Measurements from ENCODE around the gene INPP5E. TPM values are rescaled to one million over a fixed set of nuclear protein-coding genes. Genes with fewer than 3 reads are reported as not detected.
"Not testable (repeated sequence)": the region's sequence is repeated elsewhere in the genome, so short reads cannot be mapped to it uniquely, and the experiment has no call there.

INPP5E gene
- total RNA-seq, 1 donor from 2014 or later, result 24.0 TPM

GRCh38 chr9:136426787-136427186 lies 12.9 kb downstream of the INPP5E start:
- no peaks in the 10 kb centered on the region for H3K27me3 Mint-ChIP-seq
- H3K36me3 Mint-ChIP-seq, result peaks cover 8% of the 10 kb centered on the region
- no peaks in the 10 kb centered on the region for H3K9me3 Mint-ChIP-seq
- H3K4me3 Mint-ChIP-seq, result no peak overlapping the region
- H3K27ac Mint-ChIP-seq, result no peak overlapping the region
- DNase-seq (ENCODE audit: extremely low spot score, unreplicated experiment), result no peak
- H3K4me1 Mint-ChIP-seq (ENCODE audit: unreplicated experiment), result no peaks in the 10 kb centered on the region
- TF ChIP-seq, protein P1, sequence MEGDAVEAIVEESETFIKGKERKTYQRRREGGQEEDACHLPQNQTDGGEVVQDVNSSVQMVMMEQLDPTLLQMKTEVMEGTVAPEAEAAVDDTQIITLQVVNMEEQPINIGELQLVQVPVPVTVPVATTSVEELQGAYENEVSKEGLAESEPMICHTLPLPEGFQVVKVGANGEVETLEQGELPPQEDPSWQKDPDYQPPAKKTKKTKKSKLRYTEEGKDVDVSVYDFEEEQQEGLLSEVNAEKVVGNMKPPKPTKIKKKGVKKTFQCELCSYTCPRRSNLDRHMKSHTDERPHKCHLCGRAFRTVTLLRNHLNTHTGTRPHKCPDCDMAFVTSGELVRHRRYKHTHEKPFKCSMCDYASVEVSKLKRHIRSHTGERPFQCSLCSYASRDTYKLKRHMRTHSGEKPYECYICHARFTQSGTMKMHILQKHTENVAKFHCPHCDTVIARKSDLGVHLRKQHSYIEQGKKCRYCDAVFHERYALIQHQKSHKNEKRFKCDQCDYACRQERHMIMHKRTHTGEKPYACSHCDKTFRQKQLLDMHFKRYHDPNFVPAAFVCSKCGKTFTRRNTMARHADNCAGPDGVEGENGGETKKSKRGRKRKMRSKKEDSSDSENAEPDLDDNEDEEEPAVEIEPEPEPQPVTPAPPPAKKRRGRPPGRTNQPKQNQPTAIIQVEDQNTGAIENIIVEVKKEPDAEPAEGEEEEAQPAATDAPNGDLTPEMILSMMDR (conservative IDR thresholded peaks at IDR 0.05), result no peak

GRCh38 chr9:136425367-136425766 lies 14.3 kb downstream of the INPP5E start:
- H3K9me3 Mint-ChIP-seq; H3K27ac Mint-ChIP-seq; H3K36me3 Mint-ChIP-seq; H3K4me1 Mint-ChIP-seq (ENCODE audit: unreplicated experiment); H3K4me3 Mint-ChIP-seq; H3K27me3 Mint-ChIP-seq; DNase-seq (ENCODE audit: extremely low spot score, unreplicated experiment): not testable (repeated sequence)

DNA sequence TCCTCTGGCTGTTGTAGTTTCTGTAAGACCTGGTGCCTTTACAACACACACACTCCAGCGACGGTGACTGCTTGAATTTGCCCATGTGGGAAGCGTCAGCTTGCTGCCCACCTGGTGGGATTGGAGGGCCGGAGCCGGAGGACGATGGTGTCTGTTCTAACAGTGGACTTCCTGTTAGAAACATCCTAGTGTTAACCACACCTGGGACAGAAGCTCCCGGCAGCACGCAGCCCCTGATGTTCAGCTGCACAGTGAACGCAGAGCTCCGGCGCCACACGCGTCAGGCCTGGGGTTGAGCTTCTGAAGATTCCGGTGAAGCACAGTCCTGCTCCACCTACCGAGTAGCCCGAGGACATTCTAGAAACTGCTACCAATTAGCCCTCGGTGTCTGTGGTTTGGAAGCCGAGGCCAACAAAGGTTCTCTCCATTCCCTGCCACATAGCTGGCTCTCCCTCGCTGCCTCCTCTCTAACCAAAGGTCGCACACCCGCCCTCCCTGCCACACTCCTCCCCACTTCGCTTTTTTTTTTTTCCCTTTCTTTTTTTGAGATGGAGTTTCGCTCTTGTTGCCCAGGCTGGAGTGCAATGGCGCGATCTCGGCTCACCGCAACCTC lies 14.8 kb downstream of the INPP5E start:
- no peak overlapping the region for H3K4me3 Mint-ChIP-seq
- H3K27ac Mint-ChIP-seq, result no peak overlapping the region
- H3K9me3 Mint-ChIP-seq, result no peaks in the 10 kb centered on the region
- H3K27me3 Mint-ChIP-seq, result no peaks in the 10 kb centered on the region
- H3K4me1 Mint-ChIP-seq (ENCODE audit: unreplicated experiment), result no peaks in the 10 kb centered on the region
- peaks cover 8% of the 10 kb centered on the region for H3K36me3 Mint-ChIP-seq
- DNase-seq (ENCODE audit: extremely low spot score, unreplicated experiment), result no peak
- TF ChIP-seq, protein P1 (conservative IDR thresholded peaks at IDR 0.05), result no peak

- H3K4me1 Mint-ChIP-seq (ENCODE audit: unreplicated experiment), result no peaks in the 10 kb centered on the region
- H3K27ac Mint-ChIP-seq, result no peak overlapping the region
- H3K36me3 Mint-ChIP-seq, result peaks cover 5% of the 10 kb centered on the region
- TF ChIP-seq, protein P1 (conservative IDR thresholded peaks at IDR 0.05), result no peak
- no peak for DNase-seq (ENCODE audit: extremely low spot score, unreplicated experiment)
- H3K9me3 Mint-ChIP-seq, result no peaks in the 10 kb centered on the region
- H3K27me3 Mint-ChIP-seq, result no peaks in the 10 kb centered on the region
- no peak overlapping the region for H3K4me3 Mint-ChIP-seq
Measured at GRCh38 chr9:136423432-136424146, 16.1 kb downstream of the INPP5E start.

DNA sequence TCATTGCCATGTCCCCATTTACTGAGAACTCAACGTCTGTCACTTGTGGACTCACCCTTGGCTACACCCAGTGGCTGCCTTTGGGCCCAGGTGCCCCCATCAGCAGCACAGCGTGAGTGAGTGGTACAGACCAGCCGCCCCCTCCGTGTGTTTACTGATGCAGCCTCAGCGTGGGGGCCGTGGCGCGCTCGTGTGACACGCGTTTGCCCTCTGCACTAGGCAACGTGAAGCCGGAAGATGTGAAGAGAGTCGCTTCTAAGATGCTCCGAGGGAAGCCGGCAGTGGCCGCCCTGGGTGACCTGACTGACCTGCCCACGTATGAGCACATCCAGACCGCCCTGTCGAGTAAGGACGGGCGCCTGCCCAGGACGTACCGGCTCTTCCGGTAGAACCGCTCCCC lies 16.8 kb downstream of the INPP5E start:
- DNase-seq (ENCODE audit: extremely low spot score, unreplicated experiment), result no peak
- TF ChIP-seq, protein P1 (conservative IDR thresholded peaks at IDR 0.05), result no peak
- Mint-ChIP-seq H3K36me3 (peaks cover 5% of the 10 kb centered on the region), H3K27me3 (no peaks in the 10 kb centered on the region), H3K9me3 (no peaks in the 10 kb centered on the region), H3K4me1 (ENCODE audit: unreplicated experiment) (no peaks in the 10 kb centered on the region), H3K27ac (no peak overlapping the region), H3K4me3 (no peak overlapping the region)

DNA sequence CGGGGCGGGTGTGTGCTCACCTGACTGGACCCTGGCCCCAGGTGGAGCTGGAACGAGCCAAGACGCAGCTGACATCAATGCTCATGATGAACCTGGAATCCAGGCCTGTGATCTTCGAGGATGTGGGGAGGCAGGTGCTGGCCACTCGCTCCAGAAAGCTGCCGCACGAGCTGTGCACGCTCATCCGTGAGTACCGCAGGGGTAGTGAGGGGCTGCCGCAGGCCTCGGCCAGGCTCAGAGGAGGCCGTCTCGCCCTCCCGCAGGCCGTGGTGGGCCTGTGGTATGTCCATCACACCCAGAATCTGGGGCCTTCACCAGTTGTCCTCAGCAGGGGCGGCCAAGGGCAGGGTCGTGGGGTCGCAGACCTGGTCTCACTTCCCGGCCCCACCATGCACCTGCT lies 17.9 kb downstream of the INPP5E start:
- Mint-ChIP-seq H3K27ac (no peak overlapping the region), H3K4me1 (ENCODE audit: unreplicated experiment) (no peaks in the 10 kb centered on the region), H3K36me3 (peaks cover 4% of the 10 kb centered on the region), H3K9me3 (no peaks in the 10 kb centered on the region), H3K27me3 (no peaks in the 10 kb centered on the region), H3K4me3 (no peak overlapping the region)
- TF ChIP-seq, protein P1 (conservative IDR thresholded peaks at IDR 0.05), result no peak
- DNase-seq (ENCODE audit: extremely low spot score, unreplicated experiment), result no peak

Measured in type B pancreatic cell (in vitro differentiated cells).